HPDE6-E6E7 (cell line): ENCODE measurements around the gene CRTC2.
"Not testable (repeated sequence)": the region's sequence is repeated elsewhere in the genome, so short reads cannot be mapped to it uniquely, and the experiment has no call there.

Source experiments
- DNase-seq: peaks from one replicate; pipeline ENCODE4 v3.0.0; 2011; ENCODE audit warnings: missing footprints; ENCODE audit errors: extremely low spot score

Gene CRTC2

GRCh38 chr1:153928791-153929341, 29.5 kb downstream of the CRTC2 start:
- no peak for DNase-seq

GRCh38 chr1:153928245-153928644, 30.2 kb downstream of the CRTC2 start:
- no peak for DNase-seq

- DNase-seq: no peak
Measured at GRCh38 chr1:153926405-153926804, 32.0 kb downstream of the CRTC2 start.

GRCh38 chr1:153922972-153923925, 35.2 kb downstream of the CRTC2 start, which contains the start of gene GATAD2B:
GATAD2B (minus strand) TSS chr1:153922972; CDS start chr1:153828347, 94,625 bp downstream.
- peak; percentile 99 for DNase-seq

GRCh38 chr1:153922076-153922971, 36.1 kb downstream of the CRTC2 start:
- peak; percentile 55 for DNase-seq

GRCh38 chr1:153921803-153922075, 36.7 kb downstream of the CRTC2 start:
- no peak for DNase-seq

GRCh38 chr1:153921080-153921802, 37.2 kb downstream of the CRTC2 start:
- DNase-seq: no peak

GRCh38 chr1:153919876-153920852, 38.2 kb downstream of the CRTC2 start:
- DNase-seq: no peak

- no peak for DNase-seq
Measured at GRCh38 chr1:153916297-153916696, 42.1 kb downstream of the CRTC2 start.

- DNase-seq: no peak
Measured at GRCh38 chr1:153912349-153912748, 46.1 kb downstream of the CRTC2 start.

- not testable (repeated sequence) for DNase-seq
Measured at GRCh38 chr1:153910560-153910959, 47.9 kb downstream of the CRTC2 start.

GRCh38 chr1:153908071-153908470, 50.3 kb downstream of the CRTC2 start:
- no peak for DNase-seq

GRCh38 chr1:153907134-153907533, 51.3 kb downstream of the CRTC2 start:
- DNase-seq: no peak

- no peak for DNase-seq
Measured at GRCh38 chr1:153906396-153906795, 52.0 kb downstream of the CRTC2 start.

GRCh38 chr1:153905908-153906307, 52.5 kb downstream of the CRTC2 start:
- not testable (repeated sequence) for DNase-seq

- DNase-seq: no peak
Measured at GRCh38 chr1:153903841-153904455, 54.5 kb downstream of the CRTC2 start.

GRCh38 chr1:153899509-153899908, 58.9 kb downstream of the CRTC2 start:
- no peak for DNase-seq
